ENCODE results near the gene IPO9.

Gene IPO9

DNA sequence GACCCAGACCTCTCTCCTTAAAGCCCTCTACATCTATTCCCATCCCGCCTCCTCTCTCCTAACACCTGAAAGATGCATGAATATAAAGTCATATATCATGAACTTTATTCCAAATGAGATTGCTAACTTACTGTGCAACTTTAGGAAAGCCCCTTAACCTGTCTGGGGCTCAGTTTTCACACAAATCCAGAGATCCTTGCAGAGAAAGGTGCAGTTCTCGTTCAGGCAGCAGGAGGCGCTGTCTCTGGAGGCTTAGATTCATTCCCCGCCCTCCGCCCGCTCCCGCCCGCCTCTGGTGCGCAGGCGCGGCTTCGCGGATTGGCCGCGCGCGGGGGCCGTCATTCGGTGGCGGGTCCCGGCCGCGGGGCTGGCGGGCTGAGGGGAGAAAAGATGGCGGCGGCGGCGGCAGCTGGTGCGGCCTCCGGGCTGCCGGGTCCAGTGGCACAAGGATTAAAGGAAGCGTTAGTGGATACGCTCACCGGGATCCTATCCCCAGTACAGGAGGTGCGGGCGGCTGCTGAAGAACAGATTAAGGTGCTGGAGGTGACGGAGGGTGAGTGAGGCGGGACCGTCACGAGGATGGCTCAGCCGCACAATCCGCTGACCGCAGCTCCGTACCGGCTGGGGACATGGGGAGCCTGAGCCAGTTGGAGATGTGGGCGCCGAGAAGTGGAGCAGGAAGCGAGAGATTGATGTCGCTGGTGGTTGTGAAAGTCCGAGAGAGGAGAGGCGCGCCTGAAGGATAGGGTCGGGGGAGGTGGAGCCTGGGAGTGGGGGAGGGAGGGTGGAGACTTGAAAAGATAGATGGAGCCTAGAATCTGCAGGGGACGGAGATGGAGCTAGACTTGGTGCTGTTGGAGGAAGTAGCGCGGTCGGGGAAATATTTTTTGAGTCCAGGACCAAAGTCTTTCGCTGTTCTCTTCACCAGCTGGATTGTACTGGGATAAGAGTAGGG, at the start of gene IPO9:
Gene IPO9 (plus strand): TSS at position 338 of the 955 bp plus-strand sequence. CDS start 53 bp downstream, at position 391.
- peak; percentile 94 for DNase-seq

DNA sequence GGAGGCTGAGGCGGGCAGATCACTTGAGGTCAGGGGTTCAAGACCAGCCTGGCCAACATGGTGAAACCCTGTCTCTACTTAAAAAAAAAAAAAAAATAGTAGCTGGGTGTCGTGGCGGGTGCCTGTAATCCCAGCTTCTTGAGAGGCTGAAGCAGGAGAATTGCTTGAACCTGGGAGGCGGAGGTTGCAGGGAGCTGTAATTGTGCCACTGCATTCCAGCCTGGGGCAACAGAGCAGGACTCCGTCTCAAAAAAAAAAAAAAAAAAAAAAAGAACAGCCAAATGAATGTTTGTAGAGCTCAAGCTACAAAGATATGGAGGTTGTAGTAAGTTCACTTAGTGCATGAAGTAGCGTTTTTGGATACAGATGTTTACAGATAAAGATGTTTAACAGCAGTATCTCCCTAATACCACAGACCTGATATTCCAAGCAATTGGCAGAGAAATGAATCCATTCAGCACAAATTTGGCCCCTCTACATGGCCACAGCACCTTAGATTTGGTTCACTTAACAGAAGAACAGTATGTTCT, 49.5 kb upstream of the IPO9 start:
- no peak for DNase-seq

DNA sequence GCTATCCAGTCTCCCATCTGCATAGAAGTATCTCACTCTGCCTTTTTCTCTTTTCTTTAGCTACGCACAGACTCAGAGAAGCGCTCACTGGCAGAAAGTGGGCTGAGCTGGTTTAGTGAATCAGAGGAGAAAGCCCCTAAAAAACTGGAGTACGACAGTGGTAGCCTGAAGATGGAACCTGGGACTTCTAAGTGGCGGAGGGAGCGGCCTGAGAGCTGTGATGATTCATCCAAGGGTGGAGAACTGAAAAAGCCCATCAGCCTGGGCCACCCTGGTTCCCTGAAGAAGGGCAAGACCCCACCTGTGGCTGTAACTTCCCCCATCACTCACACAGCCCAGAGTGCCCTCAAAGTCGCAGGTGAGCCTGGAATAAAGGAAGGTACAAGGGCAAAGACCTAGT, 48.0 kb upstream of the IPO9 start:
- no peak for DNase-seq

DNA sequence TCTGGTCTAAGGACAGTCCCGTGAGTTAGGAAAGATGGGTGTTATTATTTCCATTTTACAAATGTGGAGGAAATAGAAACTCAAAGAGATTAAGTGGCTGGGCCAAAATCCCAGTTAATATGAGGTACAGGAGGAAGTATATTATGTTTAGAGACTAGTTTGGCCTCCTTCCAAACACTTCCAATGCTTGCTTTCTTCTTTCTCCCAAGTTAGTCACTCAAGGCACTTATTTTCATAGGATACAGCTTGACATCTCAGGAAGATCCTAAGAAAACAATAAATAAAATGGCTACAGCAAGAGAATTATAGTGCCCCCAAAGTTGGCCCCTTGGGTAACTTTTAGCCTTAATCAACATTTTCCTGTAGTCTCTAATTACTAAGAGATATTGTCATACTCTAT, 47.5 kb upstream of the IPO9 start:
- no peak for DNase-seq

DNA sequence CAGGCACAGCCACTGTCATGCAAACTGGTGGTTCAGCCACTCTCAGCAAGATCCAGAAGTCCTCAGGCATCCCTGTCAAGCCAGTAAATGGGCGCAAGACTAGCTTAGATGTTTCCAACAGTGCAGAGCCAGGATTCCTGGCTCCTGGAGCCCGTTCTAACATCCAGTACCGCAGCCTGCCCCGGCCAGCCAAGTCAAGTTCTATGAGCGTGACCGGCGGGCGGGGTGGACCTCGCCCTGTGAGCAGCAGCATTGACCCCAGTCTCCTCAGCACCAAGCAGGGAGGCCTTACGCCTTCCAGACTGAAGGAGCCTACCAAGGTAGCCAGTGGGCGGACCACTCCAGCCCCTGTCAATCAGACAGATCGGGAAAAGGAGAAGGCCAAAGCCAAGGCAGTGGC, 46.6 kb upstream of the IPO9 start:
- no peak for DNase-seq

DNA sequence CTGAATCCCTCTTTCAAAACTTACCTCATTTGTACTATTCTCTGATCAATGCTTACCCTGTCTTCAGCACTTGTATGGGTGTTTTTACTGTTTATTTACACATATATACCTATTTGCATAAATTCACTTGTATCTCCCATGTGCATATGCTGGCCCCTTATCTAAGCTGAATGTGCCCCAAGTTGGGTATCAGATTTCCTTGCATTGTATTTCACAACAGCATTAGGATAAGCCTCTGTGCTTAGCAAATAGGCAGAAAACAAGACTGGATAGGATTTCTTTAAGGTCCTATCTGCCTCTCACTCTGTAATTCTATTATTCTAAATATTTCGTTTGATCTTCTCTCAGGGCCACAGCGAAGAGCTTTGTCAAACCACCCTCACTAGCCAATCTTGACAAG, 45.9 kb upstream of the IPO9 start:
- no peak for DNase-seq

DNA sequence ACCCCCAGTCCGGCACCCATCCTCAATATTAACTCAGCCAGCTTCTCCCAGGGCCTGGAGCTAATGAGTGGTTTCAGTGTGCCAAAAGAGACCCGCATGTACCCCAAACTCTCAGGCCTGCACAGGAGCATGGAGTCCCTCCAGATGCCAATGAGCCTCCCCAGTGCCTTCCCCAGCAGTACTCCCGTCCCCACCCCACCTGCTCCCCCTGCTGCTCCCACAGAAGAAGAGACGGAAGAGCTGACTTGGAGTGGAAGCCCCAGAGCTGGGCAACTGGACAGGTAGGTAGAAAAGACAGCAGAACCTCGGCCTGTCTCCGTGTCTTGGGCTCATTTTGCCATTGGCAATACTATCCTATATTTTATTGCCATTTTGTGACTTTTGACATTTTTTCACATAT, 45.4 kb upstream of the IPO9 start:
- no peak for DNase-seq

DNA sequence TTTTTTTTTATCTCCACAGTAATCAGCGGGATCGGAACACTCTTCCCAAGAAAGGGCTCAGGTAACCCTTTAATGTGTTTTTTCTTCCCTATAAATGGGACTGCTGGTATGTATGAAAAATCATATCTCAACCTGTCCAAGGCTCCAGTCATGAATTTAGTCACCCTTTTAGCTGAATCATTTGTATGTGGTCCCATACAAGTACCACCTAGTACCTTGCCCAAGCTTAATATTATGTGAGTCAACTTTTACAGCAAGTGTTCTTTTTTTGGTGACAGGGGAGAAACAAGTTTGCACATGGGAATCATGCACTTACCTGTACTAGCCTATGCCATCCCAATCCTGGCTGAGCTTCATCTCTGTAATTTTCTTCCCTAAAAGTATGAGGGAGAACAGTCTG, 43.7 kb upstream of the IPO9 start:
- no peak for DNase-seq

DNA sequence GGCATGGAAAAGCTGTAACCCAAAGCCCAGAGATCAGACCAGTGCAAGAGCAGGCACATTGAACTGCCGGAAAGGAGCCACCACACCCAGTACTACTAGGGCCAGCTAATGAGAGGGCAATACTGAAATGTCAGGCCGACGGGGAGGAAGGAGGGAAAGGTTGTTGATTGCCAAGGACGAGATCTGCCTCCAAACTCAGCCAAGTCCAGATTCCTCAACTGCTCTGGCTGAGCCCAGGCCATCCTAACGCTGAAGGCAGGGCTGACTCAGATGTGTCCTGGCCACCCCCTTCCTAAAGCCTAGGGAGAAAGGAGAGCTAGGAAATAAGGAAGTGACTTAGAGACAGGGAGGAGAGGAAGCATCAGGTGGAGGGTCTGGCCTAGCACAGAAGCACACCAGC, 42.1 kb upstream of the IPO9 start:
- no peak for DNase-seq

DNA sequence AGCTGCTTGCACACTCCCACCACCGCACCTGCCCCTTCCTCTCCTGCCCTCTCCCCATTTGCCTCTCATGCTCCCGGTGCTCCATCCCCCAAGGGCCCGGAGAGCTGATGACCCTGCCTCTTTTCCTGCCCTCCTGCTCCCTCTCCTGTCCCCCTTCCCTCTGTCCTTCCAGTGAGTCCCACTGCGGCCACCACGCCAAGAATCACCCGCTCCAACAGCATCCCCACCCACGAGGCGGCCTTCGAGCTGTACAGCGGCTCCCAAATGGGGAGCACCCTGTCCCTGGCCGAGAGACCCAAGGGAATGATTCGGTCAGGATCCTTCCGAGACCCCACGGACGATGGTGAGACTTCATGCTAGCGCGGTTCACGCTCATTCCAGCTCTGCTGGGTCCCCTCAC, 40.7 kb upstream of the IPO9 start:
- no peak for DNase-seq

DNA sequence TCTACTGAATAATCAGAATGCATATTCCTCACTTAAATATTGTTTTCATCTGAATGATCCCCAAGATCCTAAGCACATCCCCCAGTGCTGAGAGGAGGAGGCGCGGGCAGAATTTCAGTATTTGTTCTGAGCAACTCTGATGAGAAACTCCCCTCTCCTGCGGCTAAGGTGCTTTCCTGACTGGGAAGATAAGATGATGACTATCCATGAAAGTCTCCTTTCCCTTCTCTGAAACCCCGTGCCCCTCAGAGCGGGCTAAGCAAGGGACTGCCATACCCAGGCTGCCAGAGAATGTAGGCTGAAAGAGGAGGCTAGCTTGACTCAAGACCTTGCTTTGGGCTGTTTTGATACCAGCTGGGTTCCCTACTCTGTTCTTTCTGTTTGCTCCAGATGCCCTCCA, 39.7 kb upstream of the IPO9 start:
- no peak for DNase-seq

DNA sequence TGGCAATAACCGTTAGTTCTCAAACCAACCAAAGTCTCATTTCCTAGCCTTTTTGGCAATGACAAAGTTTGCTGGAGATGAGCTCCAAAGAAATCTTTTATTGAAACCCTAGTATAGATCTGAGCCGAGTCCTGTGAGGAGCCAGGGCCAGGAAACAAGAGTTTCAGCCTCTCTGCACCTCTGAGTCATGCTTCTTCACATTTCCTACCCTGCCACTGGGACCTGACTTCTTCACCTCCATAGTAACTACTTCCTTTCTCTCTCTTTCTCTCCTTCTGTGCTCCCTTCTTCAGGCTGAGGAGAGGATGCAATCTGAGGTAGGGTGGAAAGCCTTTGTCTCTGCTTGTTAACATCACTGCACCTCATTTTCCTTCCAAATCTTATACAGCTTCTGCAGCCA, 38.7 kb upstream of the IPO9 start:
- no peak for DNase-seq

DNA sequence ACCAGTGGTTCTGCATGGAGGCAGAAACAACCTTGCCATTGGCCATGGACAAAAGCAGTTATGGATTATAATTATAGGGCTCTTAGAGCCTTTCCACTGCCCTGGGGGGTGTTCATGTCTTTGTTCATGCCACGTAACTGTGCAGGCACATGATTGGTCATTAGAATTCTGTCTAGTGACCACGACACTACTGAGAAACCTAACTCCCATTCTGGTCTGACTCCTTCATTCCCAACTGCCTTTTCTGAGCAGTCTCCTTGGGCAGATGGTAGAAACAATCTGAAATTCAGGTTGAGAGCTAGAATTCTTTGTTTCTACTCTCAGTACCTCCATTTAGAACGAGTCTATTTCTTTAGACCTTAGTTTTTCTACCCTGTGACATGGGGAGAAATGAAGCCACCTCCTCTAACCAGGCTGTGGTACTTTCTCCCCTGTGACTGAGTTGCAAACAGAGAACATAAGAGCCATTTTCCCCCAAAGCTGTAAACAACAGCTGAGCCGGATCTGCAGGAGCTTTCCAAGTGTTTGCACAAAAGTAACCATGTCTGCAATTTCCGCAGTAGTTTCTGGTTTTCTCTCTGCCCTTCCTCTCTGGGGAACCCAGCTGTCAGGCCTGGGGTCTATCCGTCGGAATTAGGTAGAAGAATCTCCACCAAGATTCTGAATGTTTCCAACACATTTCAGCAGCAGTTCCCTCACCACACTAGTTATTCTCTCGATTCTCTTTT, 37.7 kb upstream of the IPO9 start:
- DNase-seq = no peak

DNA sequence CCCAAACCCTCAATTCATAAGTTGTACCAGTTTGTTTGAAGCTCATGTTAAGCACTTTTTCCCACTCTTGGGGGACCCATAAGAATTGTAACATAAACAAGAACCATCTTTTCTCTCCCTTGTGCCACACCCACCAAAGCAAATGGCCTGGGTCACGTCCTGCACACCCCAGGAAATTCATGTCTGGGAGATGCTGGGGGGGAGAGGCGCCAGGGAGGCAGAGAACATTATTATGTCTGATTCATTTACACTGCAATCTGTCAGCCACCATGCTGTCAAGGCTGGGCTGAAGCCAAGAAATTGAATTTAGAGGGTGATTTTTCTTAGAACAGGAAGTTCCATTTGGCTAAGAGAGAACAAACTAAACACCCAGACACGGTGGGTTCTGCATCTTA, 37.2 kb upstream of the IPO9 start:
- DNase-seq = no peak

DNA sequence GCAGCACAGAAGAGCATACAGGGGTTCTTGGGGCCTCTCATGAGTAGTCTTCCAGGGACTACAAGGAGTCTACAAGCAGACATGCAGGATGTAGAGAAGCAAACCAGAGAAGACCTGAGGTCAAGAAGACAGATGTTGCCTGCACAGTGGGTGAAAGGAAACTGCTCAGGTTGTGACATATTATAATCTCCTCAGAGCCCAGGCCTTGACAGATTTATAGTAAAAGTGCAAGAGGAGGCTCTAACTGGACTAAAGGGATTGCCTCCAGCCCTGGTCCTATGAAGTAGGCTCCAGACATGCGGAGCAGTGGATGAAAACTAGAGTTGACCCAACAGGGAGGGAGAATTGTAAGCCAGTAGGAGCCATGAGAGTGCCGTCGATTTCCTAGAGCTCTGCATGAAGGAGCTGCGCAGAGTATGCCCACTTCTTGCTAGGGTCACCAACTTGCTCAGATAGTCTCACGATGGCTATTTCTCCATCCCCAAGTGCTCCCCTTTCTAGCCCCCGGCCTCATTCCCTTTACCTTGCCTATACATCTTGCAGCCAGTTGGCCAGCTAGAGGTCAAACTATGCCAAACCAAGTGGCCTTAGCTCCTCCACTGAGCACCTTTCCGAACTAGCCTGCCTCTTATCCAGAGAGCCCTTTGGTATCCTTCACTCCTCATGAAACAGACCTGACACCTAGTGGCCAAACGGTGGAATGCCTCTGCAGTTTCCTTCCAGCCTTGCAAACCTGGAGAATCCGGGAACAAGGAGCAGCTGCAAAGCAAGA, 36.2 kb upstream of the IPO9 start:
- DNase-seq = peak; percentile 82

DNA sequence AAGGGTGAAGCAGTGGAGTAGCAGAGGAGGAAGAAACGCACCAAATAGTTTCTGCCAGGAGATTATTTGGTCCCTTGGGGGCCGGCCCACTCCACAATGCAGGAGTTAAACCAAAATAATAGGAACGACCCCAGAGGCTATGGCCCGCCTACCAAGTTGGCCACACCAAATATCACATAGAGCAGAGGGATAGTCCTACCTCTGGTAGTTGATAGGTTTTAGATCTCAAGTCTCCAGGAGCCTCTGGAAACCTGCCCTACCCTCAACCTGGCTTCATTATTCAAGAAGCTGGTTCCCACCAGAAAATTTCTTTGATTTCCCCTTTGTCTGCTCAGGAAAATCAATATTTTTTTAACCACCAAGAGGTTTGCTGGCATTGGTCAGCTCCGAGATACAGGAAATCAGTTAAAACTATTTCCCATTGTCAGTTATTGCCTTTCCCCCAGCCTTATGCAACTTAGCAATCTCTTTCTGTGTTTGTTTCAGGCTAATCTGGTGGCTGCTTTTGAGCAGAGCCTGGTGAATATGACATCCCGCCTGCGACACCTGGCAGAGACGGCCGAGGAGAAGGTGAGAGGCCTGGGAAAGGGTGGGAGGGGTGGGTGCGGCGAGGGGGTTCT, 35.5 kb upstream of the IPO9 start:
- DNase-seq = no peak

DNA sequence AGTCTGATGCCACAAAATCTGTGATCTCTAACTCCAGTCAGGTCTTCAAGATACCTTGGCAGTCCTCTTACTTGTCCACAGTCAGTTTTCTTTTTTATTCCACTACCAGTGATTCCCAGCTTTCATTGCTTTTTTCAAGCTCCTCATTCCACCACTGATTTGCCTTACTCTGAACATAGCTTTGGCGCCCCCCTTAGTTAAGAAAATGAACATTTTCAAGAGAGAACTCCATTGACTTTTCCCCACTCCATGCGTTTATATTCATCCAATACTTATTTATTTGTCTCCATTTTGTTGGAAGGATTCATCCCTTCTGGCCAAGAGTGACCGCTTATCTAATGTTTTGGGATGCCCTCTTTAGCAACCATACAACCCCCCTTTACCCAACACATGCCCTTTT, 33.9 kb upstream of the IPO9 start:
- DNase-seq = peak; percentile 6

DNA sequence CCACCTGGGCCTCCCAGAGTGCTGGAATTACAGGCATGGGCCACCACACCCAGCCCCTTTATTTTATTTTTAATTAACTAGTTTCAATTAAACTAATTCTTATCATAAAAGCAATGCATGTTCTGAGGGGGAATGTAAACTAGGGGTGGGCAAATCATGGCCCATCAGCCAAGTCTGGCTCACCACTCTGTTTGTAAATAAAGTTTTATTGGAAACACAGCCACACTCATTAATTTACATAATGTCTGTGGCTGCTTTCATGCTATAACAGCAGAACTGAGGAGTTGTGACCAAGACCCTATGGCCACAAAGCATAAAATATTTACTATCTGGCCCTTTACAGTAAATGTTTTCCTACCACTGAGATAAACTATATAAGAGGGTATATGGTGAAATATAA, 28.7 kb upstream of the IPO9 start:
- DNase-seq = no peak

DNA sequence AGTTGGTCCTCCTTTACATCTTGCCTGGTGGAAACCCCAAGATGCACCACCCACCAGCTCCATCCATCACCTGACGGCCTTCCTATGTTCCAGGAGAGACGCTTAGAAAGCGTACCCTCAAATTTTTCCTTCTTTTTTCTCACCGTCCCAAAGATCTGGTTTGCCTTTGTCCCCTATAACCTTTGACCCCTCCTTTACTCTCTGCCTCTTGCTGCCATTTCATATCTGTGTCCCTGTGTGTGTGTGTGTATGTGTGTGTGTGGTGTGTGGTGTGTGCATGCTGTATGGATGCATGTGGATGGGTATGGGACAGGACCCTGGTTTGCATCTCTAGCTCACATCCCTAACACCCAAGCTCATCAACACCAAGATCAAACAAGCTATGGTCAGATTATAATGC, 22.2 kb upstream of the IPO9 start:
- no peak for DNase-seq

DNA sequence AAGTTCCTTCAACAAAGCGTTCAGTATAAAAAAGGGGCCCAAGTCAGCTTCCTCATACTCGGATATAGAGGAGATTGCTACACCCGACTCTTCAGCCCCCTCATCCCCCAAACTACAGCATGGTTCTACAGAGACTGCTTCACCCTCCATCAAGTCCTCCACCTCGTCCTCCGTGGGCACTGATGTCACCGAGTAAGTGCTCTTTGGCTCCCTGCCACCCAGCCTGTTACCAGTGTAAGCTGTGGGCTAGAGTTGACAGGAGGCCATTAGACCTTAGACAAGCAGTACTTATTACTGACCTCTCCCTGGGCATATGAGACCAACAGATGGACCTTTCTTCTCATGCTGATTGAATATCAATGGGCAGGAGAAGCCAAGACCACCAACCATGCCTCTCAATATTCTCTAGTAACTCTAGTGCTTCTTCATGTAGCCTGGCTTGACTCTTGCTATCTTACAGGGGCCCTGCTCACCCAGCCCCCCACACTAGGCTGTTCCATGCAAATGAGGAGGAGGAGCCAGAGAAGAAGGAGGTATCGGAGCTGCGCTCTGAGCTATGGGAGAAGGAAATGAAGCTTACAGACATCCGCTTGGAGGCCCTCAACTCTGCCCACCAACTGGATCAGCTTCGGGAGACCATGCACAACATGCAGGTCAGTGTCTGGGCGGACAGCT, 20.9 kb upstream of the IPO9 start:
- DNase-seq = no peak

DNA sequence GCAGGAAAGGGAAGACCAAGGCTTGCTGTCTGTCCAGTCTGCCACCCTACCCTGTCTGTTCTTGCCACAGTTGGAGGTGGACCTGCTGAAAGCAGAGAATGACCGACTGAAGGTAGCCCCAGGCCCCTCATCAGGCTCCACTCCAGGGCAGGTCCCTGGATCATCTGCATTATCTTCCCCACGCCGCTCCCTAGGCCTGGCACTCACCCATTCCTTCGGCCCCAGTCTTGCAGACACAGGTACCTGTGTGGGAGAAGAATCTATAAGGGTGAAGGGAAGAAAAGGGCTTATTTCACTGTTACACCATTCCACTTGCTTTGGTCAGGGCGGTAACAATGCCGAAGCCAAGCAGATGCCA, 20.3 kb upstream of the IPO9 start:
- no peak for DNase-seq

DNA sequence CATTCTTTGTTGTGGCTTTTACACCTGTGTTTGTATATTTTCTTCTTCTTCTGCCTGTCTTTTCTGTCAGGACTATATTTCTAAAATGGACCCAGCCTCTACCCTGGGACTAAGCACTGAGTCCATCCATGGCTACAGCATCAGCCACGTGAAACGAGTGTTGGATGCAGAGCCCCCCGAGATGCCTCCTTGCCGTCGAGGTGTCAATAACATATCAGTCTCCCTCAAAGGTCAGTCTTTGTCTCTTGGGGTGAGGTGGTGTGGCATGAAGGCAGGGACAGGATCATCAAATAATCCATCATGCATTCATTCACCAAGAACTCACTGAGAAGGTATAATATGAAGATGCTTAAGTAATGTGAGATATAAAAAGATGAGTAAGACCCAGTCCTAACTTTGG, 19.1 kb upstream of the IPO9 start:
- DNase-seq = no peak
